Keratinocyte (primary cell): ENCODE data around the gene ADAT3. TPM values are rescaled to one million over a fixed set of nuclear protein-coding genes. Genes with fewer than 3 reads are reported as not detected.

Experiments
- DNase-seq: peaks from one replicate; pipeline ENCODE4 v3.0.0-alpha.2; 2011; ENCODE audit warnings: low read depth, missing footprints, low spot score
- FAIRE-seq: peaks from 2 replicates; lab custom pipeline; 2011; peaks lifted over from hg19 to GRCh38; lab: Jason Lieb, UNC
- H2AFZ ChIP-seq: 2 replicates; pipeline ENCODE4 v1.6.0; 2012; ENCODE audit warnings: low read length, control low read depth, inconsistent platforms; ENCODE audit not compliant: control insufficient read depth
- H3K27ac ChIP-seq: 2 replicates; pipeline ENCODE4 v1.5.1; 2011; ENCODE audit warnings: low read length; ENCODE audit not compliant: control insufficient read depth, insufficient read depth
- H3K27me3 ChIP-seq: 3 replicates; pipeline ENCODE4 v1.6.0; 2011; ENCODE audit warnings: low read length; ENCODE audit not compliant: control insufficient read depth, insufficient read depth; ENCODE audit errors: extremely low read depth
- H3K36me3 ChIP-seq, 2 experiments: 2 replicates in 1 of 2; 3 replicates in 1 of 2; pipeline ENCODE4 v1.5.1; 2011; ENCODE audit warnings: low read length in 2 of 2, mild to moderate bottlenecking in 1 of 2; ENCODE audit not compliant: control insufficient read depth in 2 of 2, insufficient read depth in 2 of 2; ENCODE audit errors: extremely low read depth in 1 of 2
- H3K4me1 ChIP-seq: 3 replicates; pipeline ENCODE4 v1.5.1; 2011; ENCODE audit warnings: low read length; ENCODE audit not compliant: control insufficient read depth, insufficient read depth; ENCODE audit errors: extremely low read depth
- H3K4me2 ChIP-seq: 3 replicates; pipeline ENCODE4 v1.6.0; 2011; ENCODE audit warnings: low read depth, low read length; ENCODE audit not compliant: control insufficient read depth, insufficient read depth; ENCODE audit errors: extremely low read depth
- H3K4me3 ChIP-seq, 3 experiments: fragments of 200-600 bp in 1 of 3; sonication (generic) in 1 of 3; 2 replicates in 2 of 3; 3 replicates in 1 of 3; pipeline ENCODE4 v1.5.1; 2011 to 2016; ENCODE audit warnings: low read length in 3 of 3, mild to moderate bottlenecking in 3 of 3, control low read depth in 2 of 3, inconsistent platforms in 1 of 3, low read depth in 1 of 3, mixed read lengths in 1 of 3, mixed run types in 1 of 3, moderate library complexity in 1 of 3; ENCODE audit not compliant: control insufficient read depth in 2 of 3, insufficient read depth in 2 of 3; ENCODE audit errors: extremely low read depth in 1 of 3
- H3K79me2 ChIP-seq: 2 replicates; pipeline ENCODE4 v1.6.0; 2012; ENCODE audit warnings: low read length; ENCODE audit not compliant: control insufficient read depth, insufficient read depth
- H3K9ac ChIP-seq: 3 replicates; pipeline ENCODE4 v1.6.0; 2011; ENCODE audit warnings: low read length; ENCODE audit not compliant: control insufficient read depth, insufficient read depth; ENCODE audit errors: extremely low read depth
- H3K9me1 ChIP-seq: 3 replicates; pipeline ENCODE4 v1.6.0; 2011; ENCODE audit warnings: low read length; ENCODE audit not compliant: control insufficient read depth, insufficient read depth; ENCODE audit errors: extremely low read depth
- H3K9me3 ChIP-seq: 2 replicates; pipeline ENCODE4 v1.5.1; 2012; ENCODE audit warnings: low read depth, low read length; ENCODE audit not compliant: control insufficient read depth
- H4K20me1 ChIP-seq: 3 replicates; pipeline ENCODE4 v1.6.0; 2011; ENCODE audit warnings: low read length; ENCODE audit not compliant: control insufficient read depth, insufficient read depth; ENCODE audit errors: extremely low read depth
- CTCF ChIP-seq, 3 experiments: IDR thresholded peaks in 1 of 3; conservative IDR thresholded peaks in 1 of 3; optimal IDR thresholded peaks in 1 of 3; 2 replicates in 2 of 3; 3 replicates in 1 of 3; pipeline versions ENCODE3 to v1.5.1; 2011; ENCODE audit warnings: low read length in 3 of 3, mild to moderate bottlenecking in 3 of 3, moderate library complexity in 2 of 3, control low read depth in 1 of 3, inconsistent platforms in 1 of 3; ENCODE audit not compliant: insufficient read depth in 2 of 3; ENCODE audit errors: extremely low read depth in 1 of 3
- EZH2 ChIP-seq: IDR thresholded peaks from one replicate; pipeline ENCODE4 v1.6.1; 2012; ENCODE audit warnings: inconsistent platforms, mild to moderate bottlenecking, low read length, moderate library complexity
- dilution Hi-C: fragments of 300-500 bp; cut with MboI; formaldehyde crosslinking; loops from one replicate; pipeline ENCODE4 v1.7.0; 2020; ENCODE audit warnings: low sequenced_read_pairs; ENCODE audit not compliant: extremely low pct_ligation_motif_present
- polyA plus RNA-seq, 5 experiments: library from polyadenylated mRNA; depleted of rRNA in 3 of 5; stranded (reverse) in 3 of 5; stranded (forward) in 1 of 5; unstranded in 1 of 5; fragments of >200 nt; gene quantifications; 1 replicate in 1 of 5; 2 replicates in 3 of 5; 3 replicates in 1 of 5; pipeline versions ENCODE4 v1.2.1 to v1.2.3, GENCODE V29; 2011 to 2012; ENCODE audit warnings: missing spikeins in 2 of 5, low read depth in 1 of 5, low replicate concordance in 1 of 5

ADAT3 gene
- polyA plus RNA-seq, 1 donor (not counting 4 experiments of a cell fraction or from before 2014, with no cell fraction given): 0.55 TPM

GRCh38 chr19:1901940-1902404 is 3.2 kb upstream of the ADAT3 start:
- Histone ChIP-seq H3K36me3 (no peaks in the 10 kb centered on the region), H4K20me1 (no peaks in the 10 kb centered on the region), H3K27me3 (no peaks in the 10 kb centered on the region), H3K79me2 (peaks cover 8% of the 10 kb centered on the region), H3K4me2 (no peak overlapping the region), H3K9me3 (no peaks in the 10 kb centered on the region), H3K9me1 (no peaks in the 10 kb centered on the region), H2AFZ (no peak overlapping the region), H3K4me1 (peaks cover 22% of the 10 kb centered on the region), H3K27ac (no peak overlapping the region), H3K4me3 (no peak overlapping the region), H3K9ac (no peak overlapping the region)
- dilution Hi-C loops: no loop called here
- FAIRE-seq (no peak), DNase-seq (no peak)
- TF ChIP-seq EZH2 (no peak), CTCF (optimal IDR thresholded peaks at IDR 0.05 in 1 of 3, IDR thresholded peaks at IDR 0.05 in 1 of 3, conservative IDR thresholded peaks at IDR 0.05 in 1 of 3; ENCODE audit: extremely low read depth in 1 of 3, insufficient read depth in 2 of 3, low read length in 3 of 3) (no peak)

DNA sequence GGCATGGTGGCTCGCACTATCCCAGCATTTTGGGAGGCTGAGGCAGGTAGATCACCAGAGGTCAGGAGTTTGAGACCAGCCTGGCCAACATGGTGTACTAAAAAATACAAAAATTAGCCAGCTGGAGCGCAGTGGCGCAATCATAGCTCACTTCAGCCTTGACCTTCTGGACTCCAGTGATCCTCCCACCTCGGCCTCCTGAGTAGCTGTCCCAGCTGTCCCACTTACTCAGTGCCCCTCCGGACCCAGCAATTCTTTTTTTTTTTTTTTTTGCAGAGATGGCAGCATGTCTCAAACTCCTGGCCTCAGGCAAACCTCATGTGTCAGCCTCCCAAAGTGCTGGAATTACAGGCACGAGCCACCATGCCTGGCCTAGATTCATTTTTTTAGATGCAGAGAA is 2.3 kb upstream of the ADAT3 start:
- Histone ChIP-seq H4K20me1 (no peaks in the 10 kb centered on the region), H3K27me3 (no peaks in the 10 kb centered on the region), H3K36me3 (no peaks in the 10 kb centered on the region), H3K27ac (no peak overlapping the region), H3K9me3 (no peaks in the 10 kb centered on the region), H3K4me2 (no peak overlapping the region), H2AFZ (no peak overlapping the region), H3K4me1 (peaks cover 25% of the 10 kb centered on the region), H3K9ac (no peak overlapping the region), H3K4me3 (no peak overlapping the region), H3K79me2 (peaks cover 17% of the 10 kb centered on the region), H3K9me1 (no peaks in the 10 kb centered on the region)
- FAIRE-seq (no peak), DNase-seq (no peak)
- dilution Hi-C loops: no loop called here
- TF ChIP-seq EZH2: no peak
- no peak for TF ChIP-seq CTCF (optimal IDR thresholded peaks at IDR 0.05 in 1 of 3, IDR thresholded peaks at IDR 0.05 in 1 of 3, conservative IDR thresholded peaks at IDR 0.05 in 1 of 3; ENCODE audit: extremely low read depth in 1 of 3, insufficient read depth in 2 of 3, low read length in 3 of 3)
